Stimulated activated effector memory CD8-positive, alpha-beta T cell treated with anti-CD3 and anti-CD28 coated beads, Interleukin-12 subunit alpha, Interleukin-12 subunit beta, amount 100 ng/mL, for 72 hours (primary cell): Measurements from ENCODE around the gene CRTAC1.

ENCODE experiments used
- ATAC-seq: fragments of 150-1000 bp; cut with Tn5 transposase; 2 replicates; pipeline ENCODE4 v1.10.0; 2021
- DNase-seq, 2 donors: peaks; one replicate each; pipeline ENCODE4 v3.0.0; 2021 to 2022; ENCODE audit warnings: low spot score in 2 of 2
- H3K27ac Mint-ChIP-seq: one replicate; pipeline ENCODE4 v1.8.0; 2022; ENCODE audit warnings: mild to moderate bottlenecking, mixed read lengths
- H3K36me3 Mint-ChIP-seq: one replicate; pipeline ENCODE4 v1.8.0; 2022; ENCODE audit warnings: mild to moderate bottlenecking, mixed read lengths
- H3K4me1 Mint-ChIP-seq: one replicate; pipeline ENCODE4 v1.8.0; 2022; ENCODE audit warnings: mixed read lengths
- H3K4me3 Mint-ChIP-seq: one replicate; pipeline ENCODE4 v1.8.0; 2022; ENCODE audit warnings: mild to moderate bottlenecking, mixed read lengths
- H3K9me3 Mint-ChIP-seq: one replicate; pipeline ENCODE4 v1.8.0; 2022; ENCODE audit warnings: mixed read lengths

CRTAC1 gene, protein sequence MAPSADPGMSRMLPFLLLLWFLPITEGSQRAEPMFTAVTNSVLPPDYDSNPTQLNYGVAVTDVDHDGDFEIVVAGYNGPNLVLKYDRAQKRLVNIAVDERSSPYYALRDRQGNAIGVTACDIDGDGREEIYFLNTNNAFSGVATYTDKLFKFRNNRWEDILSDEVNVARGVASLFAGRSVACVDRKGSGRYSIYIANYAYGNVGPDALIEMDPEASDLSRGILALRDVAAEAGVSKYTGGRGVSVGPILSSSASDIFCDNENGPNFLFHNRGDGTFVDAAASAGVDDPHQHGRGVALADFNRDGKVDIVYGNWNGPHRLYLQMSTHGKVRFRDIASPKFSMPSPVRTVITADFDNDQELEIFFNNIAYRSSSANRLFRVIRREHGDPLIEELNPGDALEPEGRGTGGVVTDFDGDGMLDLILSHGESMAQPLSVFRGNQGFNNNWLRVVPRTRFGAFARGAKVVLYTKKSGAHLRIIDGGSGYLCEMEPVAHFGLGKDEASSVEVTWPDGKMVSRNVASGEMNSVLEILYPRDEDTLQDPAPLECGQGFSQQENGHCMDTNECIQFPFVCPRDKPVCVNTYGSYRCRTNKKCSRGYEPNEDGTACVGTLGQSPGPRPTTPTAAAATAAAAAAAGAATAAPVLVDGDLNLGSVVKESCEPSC

DNA sequence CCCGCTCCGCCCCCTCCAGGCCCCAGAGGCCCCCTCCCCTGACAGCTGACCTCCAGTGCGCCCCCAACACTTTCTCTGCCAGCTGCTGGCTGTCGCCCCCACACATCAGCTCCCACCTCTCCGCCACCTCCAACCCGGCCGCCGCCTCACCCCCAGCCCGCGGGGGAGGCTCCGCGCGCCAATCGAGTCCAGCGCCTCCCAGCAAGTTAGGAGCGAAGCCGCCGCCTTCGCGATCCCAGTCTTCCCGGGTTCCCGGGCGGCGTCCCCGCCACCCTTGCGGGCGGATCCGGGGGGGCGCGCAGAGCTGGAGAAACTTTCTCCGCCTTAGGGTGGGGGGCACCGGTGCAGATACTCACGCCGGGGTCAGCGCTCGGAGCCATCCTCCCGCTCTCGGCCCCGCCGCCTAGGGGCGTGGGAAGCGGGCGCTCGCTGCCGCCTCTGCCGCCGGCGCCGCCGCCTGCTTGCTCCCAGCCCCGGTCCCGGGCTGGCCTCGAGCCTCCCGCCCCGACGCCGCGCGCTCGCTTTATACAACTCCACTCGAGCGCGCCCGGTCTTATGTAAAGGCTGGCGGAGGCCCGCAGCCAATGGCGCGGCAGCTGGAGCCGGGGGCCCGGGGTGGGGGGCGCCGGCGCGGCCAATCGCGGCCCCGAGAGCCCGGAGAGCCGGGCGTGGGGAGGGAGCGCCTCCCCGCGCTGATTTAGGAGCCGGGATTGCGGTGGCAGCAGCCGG is at the start of gene CRTAC1:
CRTAC1 (minus strand) TSS at position 529 of the 729 bp plus-strand sequence; CDS start at position 380, 149 bp downstream.
- Mint-ChIP-seq H3K4me1 (peaks cover 13% of the 10 kb centered on the region), H3K4me3 (no peak within 1 kb of the TSS), H3K36me3 (no peaks in the 10 kb centered on the region), H3K27ac (no peak within 1 kb of the TSS), H3K9me3 (no peaks in the 10 kb centered on the region)
- no peak for ATAC-seq
- no peak for DNase-seq

DNA sequence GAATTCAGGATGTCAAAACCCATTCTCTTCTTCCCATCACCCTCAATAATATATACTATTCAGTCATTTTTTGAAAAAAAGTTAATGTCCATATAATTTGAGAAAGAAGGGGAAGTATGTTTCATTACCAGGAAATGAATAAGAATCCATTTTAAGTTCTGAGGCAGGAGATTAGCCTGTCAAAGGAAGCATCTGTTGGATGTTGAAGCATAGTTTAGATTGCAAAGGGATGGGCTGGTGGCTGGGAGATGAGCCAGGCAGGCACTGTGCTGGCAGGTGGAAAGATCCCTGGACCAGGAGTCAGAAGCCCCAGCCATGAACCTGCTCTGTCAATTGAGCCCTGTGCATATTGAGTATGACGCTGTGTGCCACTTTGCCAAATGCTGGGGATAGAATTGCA is 48.4 kb upstream of the CRTAC1 start:
- Mint-ChIP-seq H3K36me3 (no peaks in the 10 kb centered on the region), H3K4me1 (no peaks in the 10 kb centered on the region), H3K4me3 (no peak overlapping the region), H3K9me3 (no peaks in the 10 kb centered on the region), H3K27ac (no peak overlapping the region)
- ATAC-seq (no peak), DNase-seq (no peak)

DNA sequence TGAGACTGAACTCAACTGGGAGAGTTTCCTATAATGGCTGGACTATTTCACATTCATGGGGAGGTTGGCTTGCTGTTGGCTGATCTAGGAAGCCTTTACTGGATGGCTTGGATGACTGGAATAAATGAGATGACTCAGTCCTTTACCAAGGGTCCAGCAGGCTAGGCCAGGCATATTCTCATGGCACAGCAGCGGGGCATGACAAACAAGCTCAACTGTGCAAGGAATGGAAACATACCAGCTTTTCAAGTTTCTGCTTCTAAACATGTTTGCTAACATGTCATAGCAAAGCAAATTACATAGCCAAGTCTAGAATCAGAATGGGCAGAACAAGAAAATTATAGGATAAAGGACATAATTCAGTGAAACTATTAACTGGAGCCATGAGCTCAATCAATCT is 46.8 kb upstream of the CRTAC1 start:
- H3K4me3 Mint-ChIP-seq = no peak overlapping the region
- no peaks in the 10 kb centered on the region for H3K36me3 Mint-ChIP-seq
- no peak for ATAC-seq
- no peak overlapping the region for H3K27ac Mint-ChIP-seq
- DNase-seq = no peak
- no peaks in the 10 kb centered on the region for H3K9me3 Mint-ChIP-seq
- H3K4me1 Mint-ChIP-seq = no peaks in the 10 kb centered on the region

DNA sequence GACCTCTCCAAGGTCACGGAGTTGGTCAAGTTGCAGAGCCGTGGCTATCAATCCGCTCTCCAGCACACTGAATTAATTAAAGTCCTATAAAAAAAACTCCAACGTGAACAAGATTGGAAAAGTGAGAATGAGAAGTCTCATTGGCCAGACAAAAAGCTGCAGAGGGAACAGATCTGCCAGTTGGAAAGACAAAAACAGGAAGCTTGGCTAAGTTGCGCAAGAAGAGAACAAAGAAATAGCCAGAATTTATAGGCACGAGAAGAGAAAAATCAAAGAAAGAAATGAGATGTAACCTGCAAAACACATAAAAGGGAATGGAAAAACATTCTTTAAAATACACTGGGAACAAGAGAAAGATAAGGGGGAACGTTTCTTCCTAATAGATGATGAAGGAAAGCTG is 45.7 kb upstream of the CRTAC1 start:
- H3K36me3 Mint-ChIP-seq = no peaks in the 10 kb centered on the region
- DNase-seq (no peak), ATAC-seq (no peak)
- H3K4me3 Mint-ChIP-seq = no peak overlapping the region
- no peaks in the 10 kb centered on the region for H3K4me1 Mint-ChIP-seq
- H3K27ac Mint-ChIP-seq = no peak overlapping the region
- H3K9me3 Mint-ChIP-seq = no peaks in the 10 kb centered on the region

DNA sequence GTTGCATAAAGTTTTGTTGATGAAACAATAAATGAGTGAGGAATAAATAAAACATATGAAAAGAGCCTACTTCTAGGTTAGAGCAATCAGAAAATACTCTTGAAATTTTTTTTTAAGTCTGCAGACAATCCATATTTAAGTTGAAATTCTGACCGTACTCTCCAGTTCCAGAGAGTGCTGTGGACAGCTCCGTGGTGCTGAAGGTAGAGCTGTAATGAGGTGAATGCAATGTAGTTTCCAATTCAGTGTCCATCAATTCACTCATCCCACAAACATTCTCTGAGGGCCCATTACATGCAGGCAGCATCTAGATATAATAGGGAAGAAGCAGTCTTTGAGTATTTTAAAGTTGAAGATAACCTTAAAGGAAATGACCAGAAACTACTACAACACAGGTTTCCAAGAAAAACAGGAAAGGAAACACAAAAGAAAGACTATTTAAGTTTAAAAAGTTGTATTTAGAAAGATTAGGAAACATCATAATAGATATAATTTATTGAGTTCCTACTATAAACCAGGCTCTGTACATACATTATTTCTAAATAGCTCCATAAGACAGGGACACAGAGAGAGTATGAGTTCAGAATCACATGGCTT is 44.0 kb upstream of the CRTAC1 start:
- no peaks in the 10 kb centered on the region for H3K36me3 Mint-ChIP-seq
- ATAC-seq = no peak

DNA sequence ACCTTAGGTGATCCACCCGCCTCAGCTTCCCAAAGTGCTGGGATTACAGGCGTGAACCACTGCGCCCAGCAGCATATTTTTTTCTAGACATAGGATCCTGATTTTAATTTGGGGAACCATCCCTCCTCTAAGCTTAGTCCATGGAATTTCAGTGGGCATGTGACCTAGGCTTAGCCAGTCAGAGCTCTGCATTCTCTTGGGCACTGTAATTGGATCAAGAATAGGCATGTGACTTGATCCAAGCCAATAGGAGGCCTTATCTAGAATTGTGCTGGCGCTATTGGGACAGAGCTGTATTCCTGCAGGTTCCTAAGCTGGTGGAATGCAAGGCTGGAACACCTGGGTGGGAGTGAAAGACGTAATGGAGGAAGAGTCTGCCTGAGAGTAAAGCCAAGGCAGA is 36.7 kb upstream of the CRTAC1 start:
- no peaks in the 10 kb centered on the region for H3K4me1 Mint-ChIP-seq
- no peaks in the 10 kb centered on the region for H3K9me3 Mint-ChIP-seq
- ATAC-seq (no peak), DNase-seq (no peak)
- H3K27ac Mint-ChIP-seq = no peak overlapping the region
- H3K4me3 Mint-ChIP-seq = no peak overlapping the region
- H3K36me3 Mint-ChIP-seq = no peaks in the 10 kb centered on the region

More for the DNA sequence above, 44.0 kb upstream of the CRTAC1 start:
- Mint-ChIP-seq H3K27ac (no peak overlapping the region), H3K9me3 (no peaks in the 10 kb centered on the region), H3K4me3 (no peak overlapping the region), H3K4me1 (no peaks in the 10 kb centered on the region)
- no peak for DNase-seq

DNA sequence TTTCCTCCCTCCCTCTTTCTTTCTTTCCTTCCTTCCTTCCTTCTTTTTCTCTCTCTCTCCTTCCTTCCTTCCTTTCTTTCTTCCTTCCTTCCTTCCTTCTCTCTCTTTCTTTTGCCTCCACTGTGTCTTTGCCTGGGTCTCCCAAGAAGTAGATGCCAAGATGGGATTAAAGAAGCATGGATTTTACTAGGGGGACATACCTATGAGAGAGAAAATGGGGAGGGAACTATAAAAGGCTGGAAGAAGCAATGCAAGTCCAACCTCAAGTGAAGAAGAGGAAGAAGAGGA is 33.3 kb upstream of the CRTAC1 start:
- ATAC-seq (no peak), DNase-seq (no peak)
- no peak overlapping the region for H3K27ac Mint-ChIP-seq
- no peaks in the 10 kb centered on the region for H3K9me3 Mint-ChIP-seq
- H3K4me3 Mint-ChIP-seq = no peak overlapping the region
- H3K4me1 Mint-ChIP-seq = no peaks in the 10 kb centered on the region
- no peaks in the 10 kb centered on the region for H3K36me3 Mint-ChIP-seq

DNA sequence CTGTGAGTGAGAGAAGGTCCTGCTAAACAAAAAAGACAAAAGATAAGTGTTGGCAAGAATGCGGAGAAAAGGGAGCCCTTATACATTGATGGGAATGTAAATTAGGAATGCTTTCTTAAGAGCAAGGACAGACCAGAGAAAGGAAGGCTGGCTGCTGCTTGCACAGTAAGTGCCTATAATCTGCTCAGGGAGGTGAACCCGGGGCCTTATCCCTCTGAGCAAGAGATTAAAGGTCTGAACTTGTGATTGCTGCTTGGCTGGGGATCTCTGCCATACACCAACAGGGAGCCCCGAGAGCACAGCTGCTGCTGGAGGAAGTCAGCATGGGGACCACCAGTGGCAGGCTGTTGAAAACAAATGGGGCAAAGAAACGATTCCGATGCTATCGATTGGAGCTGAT is 32.0 kb upstream of the CRTAC1 start:
- ATAC-seq = no peak
- no peaks in the 10 kb centered on the region for H3K4me1 Mint-ChIP-seq
- H3K4me3 Mint-ChIP-seq = no peak overlapping the region
- no peaks in the 10 kb centered on the region for H3K9me3 Mint-ChIP-seq
- no peaks in the 10 kb centered on the region for H3K36me3 Mint-ChIP-seq
- no peak for DNase-seq
- no peak overlapping the region for H3K27ac Mint-ChIP-seq

DNA sequence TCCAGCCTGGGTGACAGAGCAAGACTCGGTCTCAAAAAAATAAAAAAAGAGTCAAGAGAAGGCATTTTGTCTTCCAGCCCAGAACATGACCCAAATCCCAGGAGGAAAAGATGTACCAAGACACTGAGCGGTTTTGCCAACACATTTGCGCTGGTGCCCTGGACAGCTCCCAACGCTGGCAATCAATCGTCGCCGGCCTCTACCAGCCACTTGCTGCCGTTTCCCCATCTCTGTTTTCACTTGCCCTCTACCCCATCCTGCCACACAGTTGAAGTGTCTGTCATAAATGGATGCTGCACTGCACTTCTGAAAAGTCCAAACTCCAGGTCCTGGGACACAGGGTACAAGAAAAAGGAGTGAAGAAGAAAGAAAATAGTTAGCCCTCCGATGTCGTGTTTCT is 29.7 kb upstream of the CRTAC1 start:
- H3K27ac Mint-ChIP-seq = no peak overlapping the region

DNA sequence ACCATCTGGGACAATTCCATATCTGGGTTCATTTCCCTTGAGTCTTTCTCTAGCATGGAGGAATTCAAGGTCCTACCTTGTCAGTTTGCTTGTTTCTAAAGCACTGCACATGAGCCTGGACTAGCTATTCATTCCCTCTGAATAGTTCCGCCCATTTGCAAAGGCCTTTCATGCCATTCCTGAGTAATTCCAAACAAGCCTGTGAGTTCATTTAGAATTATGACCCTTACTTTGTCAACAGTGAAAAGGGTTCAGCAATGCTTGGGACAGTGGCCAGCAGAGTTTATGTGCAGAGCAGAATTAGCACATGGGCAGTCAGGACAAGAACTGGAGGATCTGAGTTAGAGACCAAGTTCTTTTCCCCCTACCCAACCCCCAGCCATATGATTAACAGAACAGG is 27.9 kb upstream of the CRTAC1 start:
- no peak for ATAC-seq
- no peaks in the 10 kb centered on the region for H3K36me3 Mint-ChIP-seq

More for the DNA sequence above, 29.7 kb upstream of the CRTAC1 start:
- ATAC-seq (no peak), DNase-seq (no peak)
- no peaks in the 10 kb centered on the region for H3K36me3 Mint-ChIP-seq
- no peak overlapping the region for H3K4me3 Mint-ChIP-seq
- peaks cover 5% of the 10 kb centered on the region for H3K4me1 Mint-ChIP-seq
- no peaks in the 10 kb centered on the region for H3K9me3 Mint-ChIP-seq

DNA sequence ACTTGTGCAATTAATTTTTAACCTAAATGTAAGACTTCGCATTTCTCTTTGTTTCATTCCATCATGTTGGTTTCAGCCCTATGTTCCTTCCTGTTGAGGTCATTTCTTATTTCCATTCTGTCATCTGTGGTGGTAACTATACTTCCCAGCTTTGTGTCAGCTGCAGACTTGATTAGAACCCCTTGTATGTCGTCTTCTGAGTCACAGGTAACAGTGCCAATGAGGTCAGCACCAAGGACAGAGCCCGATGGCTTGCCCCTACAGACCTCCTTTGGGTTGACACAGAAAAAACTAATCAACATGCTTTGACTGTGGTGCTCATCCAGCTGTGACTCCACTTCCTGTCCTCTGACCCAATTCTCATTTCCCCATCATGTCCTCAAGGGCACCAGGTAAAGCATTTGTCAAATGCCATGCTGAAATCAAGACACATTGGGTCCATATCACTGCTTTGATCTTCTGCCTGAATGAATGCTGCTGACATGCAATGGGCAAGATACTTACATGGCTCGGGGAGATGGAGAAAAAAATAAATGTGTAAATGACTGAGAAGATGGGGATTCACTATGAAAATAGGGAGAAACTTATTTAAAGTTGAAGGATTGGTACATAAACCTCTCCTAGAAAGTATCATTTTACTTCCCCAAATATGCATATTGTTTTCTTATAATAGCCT is 25.6 kb upstream of the CRTAC1 start:
- no peak for ATAC-seq
- H3K4me1 Mint-ChIP-seq = peaks cover 5% of the 10 kb centered on the region
- H3K36me3 Mint-ChIP-seq = no peaks in the 10 kb centered on the region
- no peak overlapping the region for H3K4me3 Mint-ChIP-seq
- H3K9me3 Mint-ChIP-seq = no peaks in the 10 kb centered on the region
- no peak overlapping the region for H3K27ac Mint-ChIP-seq
- DNase-seq = no peak

More for the DNA sequence above, 27.9 kb upstream of the CRTAC1 start:
- Mint-ChIP-seq H3K4me3 (no peak overlapping the region), H3K27ac (no peak overlapping the region), H3K4me1 (peaks cover 5% of the 10 kb centered on the region), H3K9me3 (no peaks in the 10 kb centered on the region)
- no peak for DNase-seq

DNA sequence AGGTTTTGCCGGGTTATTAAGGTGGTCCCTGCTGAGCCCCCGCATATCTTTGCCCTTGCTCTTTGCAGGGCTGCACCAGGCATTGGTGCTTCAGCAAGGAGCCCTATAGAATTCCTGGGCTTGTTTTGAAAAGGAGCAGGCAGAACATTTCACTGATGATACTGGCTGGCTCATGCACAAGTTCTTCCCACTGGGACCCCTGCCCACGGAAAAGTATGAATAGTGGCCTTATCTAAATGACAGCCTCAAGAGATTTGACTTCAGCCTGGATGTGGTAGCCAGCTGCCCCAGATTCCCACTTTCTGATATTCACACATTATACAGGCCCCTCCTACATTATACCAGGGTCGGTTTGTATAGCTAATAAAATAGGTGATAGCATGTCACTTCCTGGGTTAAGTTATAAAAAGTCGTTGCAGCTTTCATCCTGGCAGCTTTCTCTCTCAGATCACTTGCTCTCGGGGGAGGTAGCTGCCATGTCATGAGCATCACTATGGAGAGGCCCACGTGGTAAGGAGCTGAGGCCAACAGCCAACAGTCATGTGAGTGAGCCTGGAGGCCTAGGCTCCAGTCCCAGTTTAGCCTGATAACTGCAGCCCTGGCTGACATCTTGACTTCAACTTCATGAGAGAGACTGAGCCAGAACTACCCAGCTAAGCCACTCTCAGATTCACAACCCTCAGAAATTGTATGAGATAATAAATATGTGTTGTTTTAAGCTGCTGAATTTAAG is 16.8 kb upstream of the CRTAC1 start:
- peaks cover 8% of the 10 kb centered on the region for H3K4me1 Mint-ChIP-seq
- DNase-seq (no peak), ATAC-seq (no peak)
- H3K4me3 Mint-ChIP-seq = no peak overlapping the region
- H3K27ac Mint-ChIP-seq = no peak overlapping the region
- H3K9me3 Mint-ChIP-seq = no peaks in the 10 kb centered on the region
- no peaks in the 10 kb centered on the region for H3K36me3 Mint-ChIP-seq

DNA sequence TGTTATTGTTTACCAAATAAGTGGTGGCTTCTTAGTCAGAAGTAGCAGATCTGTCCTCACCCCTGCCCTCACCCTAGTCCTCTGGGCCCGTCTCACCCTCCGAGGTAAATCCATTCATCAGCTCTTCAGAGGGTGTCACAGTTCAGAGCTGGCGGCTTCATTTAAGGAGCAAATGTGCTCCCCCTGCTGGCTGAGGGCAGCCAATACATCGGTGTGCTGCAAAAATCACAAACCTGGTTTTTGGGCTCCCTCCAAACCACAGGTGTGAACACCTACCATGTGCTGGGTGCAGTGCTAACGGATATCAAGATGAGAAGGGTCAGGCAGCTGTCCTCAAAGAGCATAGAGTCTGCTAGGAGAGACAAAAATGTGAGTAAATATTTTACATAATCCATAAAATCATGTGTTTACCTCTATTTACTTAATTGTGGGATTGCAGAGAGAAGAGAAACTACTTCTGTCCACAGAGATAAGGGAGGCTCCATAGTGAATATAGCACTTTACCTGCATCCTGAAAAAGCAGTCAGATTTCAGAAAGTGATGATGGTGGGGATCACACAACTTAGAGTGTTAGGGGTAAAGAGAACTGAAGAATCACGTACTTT is 15.5 kb upstream of the CRTAC1 start:
- ATAC-seq = peak; percentile 84
- Mint-ChIP-seq H3K4me1 (peaks cover 8% of the 10 kb centered on the region), H3K36me3 (no peaks in the 10 kb centered on the region), H3K4me3 (no peak overlapping the region), H3K9me3 (no peaks in the 10 kb centered on the region), H3K27ac (no peak overlapping the region)
- peak; percentile 47 to 72 for DNase-seq

DNA sequence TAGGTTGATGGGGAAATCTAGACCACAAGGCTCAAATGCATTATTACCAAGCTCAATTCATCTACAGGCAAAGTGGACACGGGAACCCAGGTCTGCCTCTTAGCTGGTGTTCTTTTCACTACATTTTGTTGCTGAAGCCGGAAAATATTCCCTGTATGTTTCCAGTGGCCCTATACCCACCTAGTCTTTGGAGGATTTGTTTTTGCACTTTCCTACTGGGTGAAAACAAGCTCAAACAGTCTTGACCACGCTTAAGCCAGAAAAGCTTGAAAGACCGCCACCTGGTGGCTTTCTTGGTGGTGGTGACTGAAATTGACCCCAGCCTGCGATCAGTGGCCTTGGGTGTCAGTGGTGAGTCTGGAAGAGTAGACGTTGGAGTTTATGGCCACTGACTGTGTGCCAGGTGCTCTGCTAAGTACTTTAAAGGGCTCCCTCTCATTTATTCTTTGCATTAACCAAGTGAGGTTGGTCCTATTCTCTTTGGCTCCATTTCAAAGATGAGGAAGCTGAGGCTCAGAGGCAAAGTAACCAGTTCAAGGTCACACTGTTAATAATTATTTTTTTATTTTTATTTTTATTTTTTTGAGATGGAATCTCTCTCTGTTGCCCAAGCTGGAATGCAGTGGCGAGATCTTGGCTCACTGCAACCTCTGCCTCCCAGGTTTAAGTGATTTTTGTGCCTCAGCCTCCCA is 11.1 kb upstream of the CRTAC1 start:
- DNase-seq = peak; percentile 24 to 76
- ATAC-seq = peak; percentile 49
- no peak overlapping the region for H3K4me3 Mint-ChIP-seq
- no peaks in the 10 kb centered on the region for H3K36me3 Mint-ChIP-seq
- H3K4me1 Mint-ChIP-seq = peaks cover 8% of the 10 kb centered on the region
- no peaks in the 10 kb centered on the region for H3K9me3 Mint-ChIP-seq
- no peak overlapping the region for H3K27ac Mint-ChIP-seq
